Astrocyte (in vitro differentiated cells and primary cell): ENCODE data around the gene GLRX. TPM values are rescaled to one million over a fixed set of nuclear protein-coding genes. Genes with fewer than 3 reads are reported as not detected.
"Not testable (repeated sequence)": the region's sequence is repeated elsewhere in the genome, so short reads cannot be mapped to it uniquely, and the experiment has no call there.

Experiments
- DNase-seq: peaks from one replicate; pipeline ENCODE4 v3.0.0-alpha.2; 2010; ENCODE audit warnings: low read depth
- FAIRE-seq: peaks from 2 replicates; lab custom pipeline; 2011; peaks lifted over from hg19 to GRCh38; lab: Jason Lieb, UNC
- H2AFZ ChIP-seq: 2 replicates; pipeline ENCODE4 v1.6.0; 2012; ENCODE audit warnings: low read depth, low read length, inconsistent platforms
- H3K27ac ChIP-seq: 2 replicates; pipeline ENCODE4 v1.5.1; 2011; ENCODE audit warnings: low read depth, low read length, inconsistent platforms
- H3K27me3 ChIP-seq: 2 replicates; pipeline ENCODE4 v1.6.0; 2011; ENCODE audit warnings: low read length, inconsistent platforms; ENCODE audit not compliant: insufficient read depth
- H3K36me3 ChIP-seq: 2 replicates; pipeline ENCODE4 v1.5.1; 2011; ENCODE audit warnings: low read length, inconsistent platforms; ENCODE audit not compliant: insufficient read depth
- H3K4me1 ChIP-seq: 2 replicates; pipeline ENCODE4 v1.5.1; 2011; ENCODE audit warnings: low read length, inconsistent platforms; ENCODE audit not compliant: insufficient read depth
- H3K4me2 ChIP-seq: 2 replicates; pipeline ENCODE4 v1.6.0; 2012; ENCODE audit warnings: low read length, inconsistent platforms
- H3K4me3 ChIP-seq: 2 replicates; pipeline ENCODE4 v1.5.1; 2011; ENCODE audit warnings: low read depth, mild to moderate bottlenecking, low read length, inconsistent platforms; ENCODE audit not compliant: insufficient read depth
- H3K79me2 ChIP-seq: 2 replicates; pipeline ENCODE4 v1.6.0; 2012; ENCODE audit warnings: mild to moderate bottlenecking, low read length, inconsistent platforms; ENCODE audit not compliant: insufficient read depth
- H3K9ac ChIP-seq: 2 replicates; pipeline ENCODE4 v1.6.0; 2012; ENCODE audit warnings: mild to moderate bottlenecking, low read length, inconsistent platforms
- H3K9me3 ChIP-seq: 2 replicates; pipeline ENCODE4 v1.5.1; 2012; ENCODE audit warnings: low read depth, mild to moderate bottlenecking, low read length, inconsistent platforms; ENCODE audit not compliant: insufficient read depth
- H4K20me1 ChIP-seq: 2 replicates; pipeline ENCODE4 v1.6.0; 2012; ENCODE audit warnings: low read length, inconsistent platforms; ENCODE audit not compliant: insufficient read depth
- H3K27ac Mint-ChIP-seq: one replicate; pipeline ENCODE4 v1.8.0; 2021; ENCODE audit warnings: mild to moderate bottlenecking, mixed read lengths; ENCODE audit not compliant: unreplicated experiment
- H3K27me3 Mint-ChIP-seq: one replicate; pipeline ENCODE4 v1.8.0; 2021; ENCODE audit warnings: low read depth, mixed read lengths; ENCODE audit not compliant: unreplicated experiment
- H3K36me3 Mint-ChIP-seq: one replicate; pipeline ENCODE4 v1.8.0; 2021; ENCODE audit warnings: low read depth, mixed read lengths; ENCODE audit not compliant: unreplicated experiment
- H3K4me1 Mint-ChIP-seq: one replicate; pipeline ENCODE4 v1.8.0; 2021; ENCODE audit warnings: low read depth, mixed read lengths; ENCODE audit not compliant: unreplicated experiment
- H3K4me3 Mint-ChIP-seq: one replicate; pipeline ENCODE4 v1.8.0; 2021; ENCODE audit warnings: mild to moderate bottlenecking, moderate library complexity, mixed read lengths; ENCODE audit not compliant: unreplicated experiment
- H3K9me3 Mint-ChIP-seq: one replicate; pipeline ENCODE4 v1.8.0; 2021; ENCODE audit warnings: mild to moderate bottlenecking, mixed read lengths; ENCODE audit not compliant: unreplicated experiment
- EZH2 ChIP-seq: IDR thresholded peaks from 2 replicates; pipeline ENCODE4 v1.6.1; 2012; ENCODE audit warnings: mild to moderate bottlenecking, low read length, inconsistent platforms; ENCODE audit not compliant: insufficient read depth
- total RNA-seq: library from RNA; stranded (reverse); gene quantifications from 2 replicates; pipeline ENCODE4 v1.2.1, GENCODE V29; 2021
- TF ChIP-seq, protein P1 (sequence below): IDR thresholded peaks from 2 replicates; pipeline ENCODE4 v1.5.1; 2011; ENCODE audit warnings: low read depth, mild to moderate bottlenecking, inconsistent platforms, low read length, moderate library complexity; ENCODE audit not compliant: insufficient read depth

The GLRX gene
- total RNA-seq, 1 donor from 2014 or later: 38.4 TPM

DNA sequence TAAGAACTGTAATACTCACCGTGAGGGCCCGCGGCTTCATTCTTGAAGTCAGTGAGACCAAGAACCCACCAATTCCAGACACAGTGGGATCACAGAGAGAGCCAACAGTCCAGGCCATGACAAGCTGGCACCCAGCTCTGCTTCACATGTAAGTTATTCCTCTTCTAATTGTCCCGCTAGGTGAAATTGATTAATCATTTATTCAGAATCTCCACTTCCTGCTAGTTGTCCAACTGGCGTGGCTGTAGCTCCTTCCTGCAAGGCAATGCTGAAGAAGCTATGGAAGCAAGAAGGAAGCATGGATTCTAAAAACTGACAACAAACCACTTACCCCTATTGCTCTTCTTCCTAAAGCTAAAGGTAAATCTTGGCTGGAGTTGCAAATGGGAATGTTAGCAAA is 30.0 kb upstream of the GLRX start:
- no peaks in the 10 kb centered on the region for H3K9me3 ChIP-seq
- FAIRE-seq (no peak), DNase-seq (no peak)
- no peak overlapping the region for H3K9ac ChIP-seq
- H3K27ac ChIP-seq: no peak overlapping the region
- peaks cover 8% of the 10 kb centered on the region for H3K4me1 Mint-ChIP-seq
- no peak overlapping the region for H3K4me3 Mint-ChIP-seq
- H3K36me3 ChIP-seq: no peaks in the 10 kb centered on the region
- no peaks in the 10 kb centered on the region for H3K79me2 ChIP-seq
- H3K27me3 Mint-ChIP-seq: no peaks in the 10 kb centered on the region
- H4K20me1 ChIP-seq: no peaks in the 10 kb centered on the region
- H3K4me3 ChIP-seq: no peak overlapping the region
- H3K9me3 Mint-ChIP-seq: no peaks in the 10 kb centered on the region
- H3K36me3 Mint-ChIP-seq: peaks cover 3% of the 10 kb centered on the region
- TF ChIP-seq, protein P1, sequence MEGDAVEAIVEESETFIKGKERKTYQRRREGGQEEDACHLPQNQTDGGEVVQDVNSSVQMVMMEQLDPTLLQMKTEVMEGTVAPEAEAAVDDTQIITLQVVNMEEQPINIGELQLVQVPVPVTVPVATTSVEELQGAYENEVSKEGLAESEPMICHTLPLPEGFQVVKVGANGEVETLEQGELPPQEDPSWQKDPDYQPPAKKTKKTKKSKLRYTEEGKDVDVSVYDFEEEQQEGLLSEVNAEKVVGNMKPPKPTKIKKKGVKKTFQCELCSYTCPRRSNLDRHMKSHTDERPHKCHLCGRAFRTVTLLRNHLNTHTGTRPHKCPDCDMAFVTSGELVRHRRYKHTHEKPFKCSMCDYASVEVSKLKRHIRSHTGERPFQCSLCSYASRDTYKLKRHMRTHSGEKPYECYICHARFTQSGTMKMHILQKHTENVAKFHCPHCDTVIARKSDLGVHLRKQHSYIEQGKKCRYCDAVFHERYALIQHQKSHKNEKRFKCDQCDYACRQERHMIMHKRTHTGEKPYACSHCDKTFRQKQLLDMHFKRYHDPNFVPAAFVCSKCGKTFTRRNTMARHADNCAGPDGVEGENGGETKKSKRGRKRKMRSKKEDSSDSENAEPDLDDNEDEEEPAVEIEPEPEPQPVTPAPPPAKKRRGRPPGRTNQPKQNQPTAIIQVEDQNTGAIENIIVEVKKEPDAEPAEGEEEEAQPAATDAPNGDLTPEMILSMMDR: no peak
- TF ChIP-seq EZH2: no peak
- no peaks in the 10 kb centered on the region for H3K27me3 ChIP-seq
- peaks cover 6% of the 10 kb centered on the region for H3K4me1 ChIP-seq
- H3K27ac Mint-ChIP-seq: no peak overlapping the region
- H3K4me2 ChIP-seq: no peak overlapping the region
- H2AFZ ChIP-seq: no peak overlapping the region

DNA sequence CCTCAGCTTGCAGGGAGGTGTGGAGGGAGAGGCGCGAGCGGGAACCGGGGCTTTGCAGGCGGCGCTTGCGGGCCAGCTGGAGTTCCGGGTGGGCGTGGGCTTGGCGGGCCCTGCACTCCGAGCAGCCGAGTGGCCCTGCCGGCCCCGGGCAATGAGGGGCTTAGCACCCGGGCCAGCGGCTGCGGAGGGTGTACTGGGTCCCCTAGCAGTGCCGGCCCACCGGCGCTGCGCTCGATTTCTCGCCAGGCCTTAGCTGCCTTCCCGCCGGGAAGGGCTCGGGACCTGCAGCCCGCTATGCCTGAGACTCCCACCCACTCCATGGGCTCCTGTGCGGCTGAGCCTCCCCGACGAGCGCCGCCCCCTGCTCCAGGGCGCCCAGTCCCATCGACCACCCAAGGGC is 28.6 kb upstream of the GLRX start:
- H3K27me3 ChIP-seq, H4K20me1 ChIP-seq, DNase-seq, H3K27ac ChIP-seq, H3K36me3 Mint-ChIP-seq, H3K9me3 Mint-ChIP-seq, H3K27me3 Mint-ChIP-seq, H3K79me2 ChIP-seq, FAIRE-seq, H3K4me1 Mint-ChIP-seq, H3K27ac Mint-ChIP-seq, H3K9me3 ChIP-seq, H2AFZ ChIP-seq, H3K4me1 ChIP-seq, H3K4me3 ChIP-seq, H3K9ac ChIP-seq, H3K4me2 ChIP-seq, H3K4me3 Mint-ChIP-seq, H3K36me3 ChIP-seq: not testable (repeated sequence)

DNA sequence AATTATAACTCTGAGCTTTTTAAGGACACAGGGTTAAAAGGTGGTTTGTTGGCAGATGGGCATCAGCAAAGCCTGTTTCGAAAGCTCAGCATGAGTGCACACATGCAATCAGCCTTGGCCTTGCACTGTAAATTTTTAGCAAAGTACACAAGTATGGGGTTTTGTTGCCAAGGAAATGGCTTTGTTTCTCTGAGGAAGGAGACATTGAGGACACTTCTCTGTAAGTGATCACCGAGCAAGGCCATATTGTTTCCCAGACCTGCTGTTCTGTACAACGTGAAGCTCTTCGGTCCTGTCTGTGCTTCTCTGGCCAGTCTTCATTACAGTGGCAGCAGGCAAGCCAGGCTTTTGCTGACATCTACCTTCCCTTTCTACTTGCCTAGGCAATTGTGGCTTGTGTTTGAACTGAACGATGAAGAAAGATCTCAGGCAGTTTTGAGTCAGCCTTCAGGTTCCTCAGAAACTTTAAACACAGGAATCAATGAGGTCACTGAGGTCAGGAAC is 27.9 kb upstream of the GLRX start:
- Histone ChIP-seq H3K9ac (no peak overlapping the region), H4K20me1 (no peaks in the 10 kb centered on the region), H3K36me3 (no peaks in the 10 kb centered on the region), H3K27me3 (no peaks in the 10 kb centered on the region), H3K4me1 (no peaks in the 10 kb centered on the region), H3K27ac (no peak overlapping the region), H3K9me3 (no peaks in the 10 kb centered on the region), H3K4me3 (no peak overlapping the region), H3K4me2 (no peak overlapping the region), H2AFZ (no peak overlapping the region), H3K79me2 (no peaks in the 10 kb centered on the region)
- DNase-seq (no peak), FAIRE-seq (no peak)
- H3K4me3 Mint-ChIP-seq: no peak overlapping the region
- H3K27me3 Mint-ChIP-seq: no peaks in the 10 kb centered on the region
- H3K4me1 Mint-ChIP-seq: no peaks in the 10 kb centered on the region
- peaks cover 3% of the 10 kb centered on the region for H3K36me3 Mint-ChIP-seq
- no peaks in the 10 kb centered on the region for H3K9me3 Mint-ChIP-seq
- H3K27ac Mint-ChIP-seq: no peak overlapping the region
- TF ChIP-seq, protein P1: no peak
- no peak for TF ChIP-seq EZH2
